Liver (tissue), 5 donors: ENCODE data around the gene RNGTT. TPM values are rescaled to one million over a fixed set of nuclear protein-coding genes. Genes with fewer than 3 reads are reported as not detected.

ENCODE experiments used
- polyA plus RNA-seq, 2 donors: library from polyadenylated mRNA; stranded (reverse) in 1 of 2; unstranded in 1 of 2; fragments of 200-250 nt in 1 of 2; fragments of >200 nt in 1 of 2; fragmentation: Nextera tagmentation in 1 of 2; extraction: Ambion mirVana in 1 of 2; gene quantifications; one replicate each; pipeline versions ENCODE4 v1.2.1 to v1.2.3, GENCODE V29; 2013 to 2015
- small RNA-seq: library from RNA; depleted of rRNA; stranded (forward); fragments of <200 nt; gene quantifications from one replicate; pipeline ENCODE3, GENCODE V24; 2014
- total RNA-seq, 2 donors: library from RNA; depleted of rRNA; stranded (reverse); fragments of >200 nt; gene quantifications; one replicate each; pipeline ENCODE4 v1.2.3, GENCODE V29; 2014
- donor health status: healthy.
- donor health status: healthy.
- donor health status: healthy.

The RNGTT gene
- total and polyA plus RNA-seq, 4 donors = 4.1 to 20.8 (median 7.2) TPM

Small RNAs within 50 kb of the gene (small RNA-seq; reads per million reads assigned to genes)
- gene AL079342.1 = not detected
- gene RF00045 = not detected

Other genes with a start within 250 kb of the RNGTT start
- 10 to 100 TPM; 40.9 to 71.4 TPM for gene PNRC1, start 117.1 kb upstream of the RNGTT start, total RNA-seq
- gene PNRC1, start 117.1 kb upstream of the RNGTT start, polyA plus RNA-seq = 10 to 100 TPM; 27.4 to 66.4 TPM
- 1 to 10 TPM in 1 of 2 donors, under 1 TPM in 1; 0.17 to 1.0 TPM for gene SRSF12, start 154.5 kb upstream of the RNGTT start, total RNA-seq
- gene SRSF12, start 154.5 kb upstream of the RNGTT start, polyA plus RNA-seq = under 1 TPM; 0.22 to 0.56 TPM
- 10 to 100 TPM in 1 of 2 donors, 1 to 10 TPM in 1; 6.4 to 12.4 TPM for gene PM20D2, start 182.4 kb upstream of the RNGTT start, total RNA-seq
- 1 to 10 TPM; 1.7 to 2.5 TPM for gene PM20D2, start 182.4 kb upstream of the RNGTT start, polyA plus RNA-seq